Activated CD8-positive, alpha-beta T cell treated with anti-CD3 and anti-CD28 coated beads for 36 hours (primary cell): Measurements from ENCODE around the gene IRX6. TPM values are rescaled to one million over a fixed set of nuclear protein-coding genes. Genes with fewer than 3 reads are reported as not detected.

Experiments
- ATAC-seq: fragments of 200-7000 bp; cut with Tn5 transposase; one replicate; pipeline ENCODE4 v1.10.0; 2021; ENCODE audit warnings: mild to moderate bottlenecking, moderate library complexity
- CTCF ChIA-PET: fragments of 350-600 bp; sonication (Branson Sonifier 250); formaldehyde crosslinking; loops from one replicate; lab custom pipeline; 2021; ENCODE audit warnings: antibody characterized with exemption; lab: Charles Lee
- POLR2A ChIA-PET: fragments of 350-600 bp; sonication (Branson Sonifier 250); formaldehyde crosslinking; loops from one replicate; lab custom pipeline; 2021; ENCODE audit warnings: antibody characterized with exemption; lab: Charles Lee
- DNase-seq: peaks from one replicate; pipeline ENCODE4 v3.0.0-alpha.2; 2020
- H3K27ac Mint-ChIP-seq: one replicate; pipeline ENCODE4 v1.8.0; 2021; ENCODE audit warnings: mild to moderate bottlenecking, mixed read lengths
- H3K27me3 Mint-ChIP-seq: one replicate; pipeline ENCODE4 v1.8.0; 2021; ENCODE audit warnings: mixed read lengths
- H3K36me3 Mint-ChIP-seq: one replicate; pipeline ENCODE4 v1.8.0; 2021; ENCODE audit warnings: low read depth, mixed read lengths
- H3K4me1 Mint-ChIP-seq: one replicate; pipeline ENCODE4 v1.8.0; 2021; ENCODE audit warnings: low read depth, mixed read lengths
- H3K4me3 Mint-ChIP-seq: one replicate; pipeline ENCODE4 v1.8.0; 2021; ENCODE audit warnings: mild to moderate bottlenecking, moderate library complexity, mixed read lengths
- H3K9me3 Mint-ChIP-seq: one replicate; pipeline ENCODE4 v1.8.0; 2021; ENCODE audit warnings: mixed read lengths
- CTCF ChIP-seq: fragments of 200-600 bp; IDR thresholded peaks from one replicate; pipeline ENCODE4 v1.8.0; 2022; ENCODE audit warnings: antibody characterized with exemption, mild to moderate bottlenecking
- intact Hi-C: fragments of 100-400 bp; cut with micrococcal nuclease; formaldehyde crosslinking; loops from one replicate; pipeline ENCODE4 v1.10.0; 2022
- total RNA-seq, 2 experiments: library from RNA; stranded (reverse); gene quantifications; one replicate each; pipeline ENCODE4 v1.2.3, GENCODE V29; 2021

IRX6 gene
- not detected for total RNA-seq

DNA sequence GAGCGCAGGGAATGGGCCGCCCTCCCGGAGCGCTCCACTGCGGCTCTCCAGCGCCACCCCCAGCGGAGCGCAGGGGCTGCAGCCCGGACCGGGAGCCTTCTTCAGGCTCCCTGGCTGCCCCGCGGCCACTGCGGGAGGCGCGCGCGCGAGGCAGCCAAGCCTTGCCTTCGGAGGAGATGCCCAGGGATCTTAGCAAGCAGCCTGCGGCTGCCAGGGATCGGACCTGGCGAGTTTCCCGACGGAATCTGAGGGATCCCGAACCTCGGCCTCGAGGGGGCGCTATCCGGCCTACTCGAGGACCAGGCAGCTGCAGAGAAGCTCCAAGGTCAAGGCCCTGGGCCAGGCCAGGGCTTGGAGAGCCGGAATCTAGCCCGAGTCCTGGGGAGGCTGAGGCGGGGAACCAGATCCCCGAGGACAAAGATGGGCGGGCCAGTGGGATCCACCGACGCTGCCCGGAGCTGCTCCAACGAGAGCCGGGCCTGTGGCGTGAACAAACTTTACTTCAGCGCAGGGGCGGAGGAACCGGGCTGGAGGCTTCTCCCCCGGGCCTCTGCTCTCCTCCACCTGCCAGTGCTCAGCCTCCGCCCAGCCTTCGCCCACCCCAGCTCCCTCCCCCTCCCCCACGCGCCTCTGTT, at the start of gene IRX6:
TSS of gene IRX6 (plus strand) at position 567 of the 635 bp plus-strand sequence. CDS start 889 bp downstream, outside the sequence.
- intact Hi-C loops, result no loop called here
- peaks cover 35% of the 10 kb centered on the region for H3K27me3 Mint-ChIP-seq
- ATAC-seq (no peak), DNase-seq (no peak)
- H3K9me3 Mint-ChIP-seq, result no peaks in the 10 kb centered on the region
- H3K4me3 Mint-ChIP-seq, result no peak within 1 kb of the TSS
- peak; percentile 30 for TF ChIP-seq CTCF
- H3K4me1 Mint-ChIP-seq, result no peaks in the 10 kb centered on the region
- CTCF ChIA-PET, result no interaction called here
- no peak within 1 kb of the TSS for H3K27ac Mint-ChIP-seq
- no peaks in the 10 kb centered on the region for H3K36me3 Mint-ChIP-seq
- POLR2A ChIA-PET, result no interaction called here

DNA sequence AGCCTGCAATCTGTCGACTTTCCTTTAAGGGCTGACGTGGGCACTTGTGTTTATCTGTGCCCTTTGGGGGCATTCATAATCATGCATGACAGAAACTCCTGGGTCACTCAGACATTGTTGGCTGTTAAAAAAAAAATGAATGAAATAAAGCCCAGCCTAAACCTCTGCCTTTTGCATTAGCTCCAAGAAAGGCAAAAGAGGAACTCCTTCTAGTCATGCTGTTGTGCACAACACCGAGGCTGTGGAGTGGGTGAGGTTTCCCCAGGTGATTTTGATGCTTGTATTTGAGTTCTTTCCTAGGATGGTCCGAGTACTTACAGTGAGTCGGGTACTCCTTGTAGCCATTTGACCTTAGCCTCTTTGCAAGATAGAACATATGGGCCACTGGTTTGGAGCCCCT, 49.6 kb upstream of the IRX6 start:
- no peak overlapping the region for H3K27ac Mint-ChIP-seq
- H3K4me1 Mint-ChIP-seq, result no peaks in the 10 kb centered on the region
- no peaks in the 10 kb centered on the region for H3K9me3 Mint-ChIP-seq
- TF ChIP-seq CTCF, result no peak
- CTCF ChIA-PET, result no interaction called here
- intact Hi-C loops, result no loop called here
- POLR2A ChIA-PET, result interaction anchor here (0.6 kb wide), 1 partner anchor 168 kb away, joined by 3 read pairs; no protein-coding TSS in a partner anchor
- DNase-seq (no peak), ATAC-seq (no peak)
- no peak overlapping the region for H3K4me3 Mint-ChIP-seq
- H3K36me3 Mint-ChIP-seq, result no peaks in the 10 kb centered on the region
- H3K27me3 Mint-ChIP-seq, result peaks cover 3% of the 10 kb centered on the region

GRCh38 chr16:55275167-55275566, 48.8 kb upstream of the IRX6 start:
- intact Hi-C loops, result no loop called here
- ATAC-seq, result no peak
- ChIA-PET CTCF (no interaction called here), POLR2A (no interaction called here)
- no peaks in the 10 kb centered on the region for H3K4me1 Mint-ChIP-seq
- no peaks in the 10 kb centered on the region for H3K36me3 Mint-ChIP-seq
- no peaks in the 10 kb centered on the region for H3K9me3 Mint-ChIP-seq
- TF ChIP-seq CTCF, result no peak
- H3K27me3 Mint-ChIP-seq, result peaks cover 3% of the 10 kb centered on the region
- DNase-seq, result no peak
- no peak overlapping the region for H3K4me3 Mint-ChIP-seq
- H3K27ac Mint-ChIP-seq, result no peak overlapping the region

- ATAC-seq (no peak), DNase-seq (no peak)
- Mint-ChIP-seq H3K27ac (no peak overlapping the region), H3K27me3 (peaks cover 3% of the 10 kb centered on the region), H3K4me1 (no peaks in the 10 kb centered on the region), H3K9me3 (no peaks in the 10 kb centered on the region), H3K36me3 (no peaks in the 10 kb centered on the region), H3K4me3 (no peak overlapping the region)
- ChIA-PET CTCF (no interaction called here), POLR2A (no interaction called here)
- no peak for TF ChIP-seq CTCF
- intact Hi-C loops, result no loop called here
Measured at GRCh38 chr16:55275869-55276268, 48.1 kb upstream of the IRX6 start.

GRCh38 chr16:55277536-55277935, 46.5 kb upstream of the IRX6 start:
- ChIA-PET CTCF (no interaction called here), POLR2A (no interaction called here)
- ATAC-seq (no peak), DNase-seq (no peak)
- Mint-ChIP-seq H3K9me3 (no peaks in the 10 kb centered on the region), H3K27me3 (peaks cover 9% of the 10 kb centered on the region), H3K4me3 (no peak overlapping the region), H3K36me3 (no peaks in the 10 kb centered on the region), H3K27ac (no peak overlapping the region), H3K4me1 (no peaks in the 10 kb centered on the region)
- TF ChIP-seq CTCF, result no peak
- intact Hi-C loops, result no loop called here
